ENCODE data around the gene HCAR3.
A peak's percentile ranks its signal among the peaks of the same experiment; 100 is the strongest.

HCAR3 gene

DNA sequence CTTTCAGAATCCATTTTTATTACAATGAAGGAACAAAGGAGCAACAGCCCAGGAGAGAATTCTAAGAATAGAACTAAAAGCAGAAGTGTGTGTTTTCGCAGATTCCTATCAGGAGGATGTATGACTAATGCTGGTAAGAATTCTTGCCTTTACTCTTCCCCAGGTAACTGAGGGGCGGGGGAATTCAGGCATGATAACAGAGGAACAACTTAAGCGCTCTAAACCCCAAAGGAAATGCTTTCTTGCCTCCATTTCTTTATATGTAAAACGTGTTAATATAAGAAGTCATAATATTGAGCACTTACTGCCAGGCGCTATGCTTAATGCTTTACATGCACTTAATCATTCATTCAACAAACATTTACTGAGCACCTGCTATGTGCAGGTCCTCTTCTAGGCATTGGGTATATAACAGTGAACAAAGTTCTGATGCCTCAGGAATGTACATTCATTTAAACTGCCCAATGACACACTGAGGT, 9.5 kb upstream of the HCAR3 start:
- no CpG with 5 or more reads among the region's 5 CpGs for WGBS (ENCODE audit: extremely low coverage, insufficient coverage, low lambda C conversion rate)
- Histone ChIP-seq H3K4me3 (ENCODE audit: low read length) (no peak overlapping the region), H3K56ac (ENCODE audit: low read length) (peak overlapping the region; percentile 59), H3K4ac (ENCODE audit: low read depth, low read length) (no peak overlapping the region), H2BK15ac (replicated peaks; ENCODE audit: low read depth) (no peak overlapping the region), H3K23ac (ENCODE audit: low read length) (no peak overlapping the region), H3K9ac (ENCODE audit: low read length) (no peak overlapping the region), H2BK5ac (ENCODE audit: low read length) (no peak overlapping the region), H3K4me1 (ENCODE audit: control insufficient read depth, low read depth, low read length) (no peaks in the 10 kb centered on the region), H3K79me1 (ENCODE audit: low read length) (no peaks in the 10 kb centered on the region), H3K18ac (ENCODE audit: low read length) (no peak overlapping the region), H3K27ac (ENCODE audit: low read depth, low read length) (peak overlapping the region; percentile 74), H2AK5ac (ENCODE audit: low read length) (no peak overlapping the region), H4K5ac (ENCODE audit: low read length) (no peak overlapping the region), H3K79me2 (ENCODE audit: control insufficient read depth, insufficient read depth, low read length) (no peaks in the 10 kb centered on the region), H2BK120ac (ENCODE audit: low read depth, low read length) (no peak overlapping the region), H3K4me2 (ENCODE audit: low read length) (no peak overlapping the region), H3K27me3 (ENCODE audit: insufficient read depth, low read length, poor library complexity) (no peaks in the 10 kb centered on the region), H3K36me3 (ENCODE audit: control insufficient read depth, insufficient read depth, low read length) (no peaks in the 10 kb centered on the region), H4K8ac (ENCODE audit: low read depth, low read length) (no peak overlapping the region)
- DNase-seq = peak; percentile 92

DNA sequence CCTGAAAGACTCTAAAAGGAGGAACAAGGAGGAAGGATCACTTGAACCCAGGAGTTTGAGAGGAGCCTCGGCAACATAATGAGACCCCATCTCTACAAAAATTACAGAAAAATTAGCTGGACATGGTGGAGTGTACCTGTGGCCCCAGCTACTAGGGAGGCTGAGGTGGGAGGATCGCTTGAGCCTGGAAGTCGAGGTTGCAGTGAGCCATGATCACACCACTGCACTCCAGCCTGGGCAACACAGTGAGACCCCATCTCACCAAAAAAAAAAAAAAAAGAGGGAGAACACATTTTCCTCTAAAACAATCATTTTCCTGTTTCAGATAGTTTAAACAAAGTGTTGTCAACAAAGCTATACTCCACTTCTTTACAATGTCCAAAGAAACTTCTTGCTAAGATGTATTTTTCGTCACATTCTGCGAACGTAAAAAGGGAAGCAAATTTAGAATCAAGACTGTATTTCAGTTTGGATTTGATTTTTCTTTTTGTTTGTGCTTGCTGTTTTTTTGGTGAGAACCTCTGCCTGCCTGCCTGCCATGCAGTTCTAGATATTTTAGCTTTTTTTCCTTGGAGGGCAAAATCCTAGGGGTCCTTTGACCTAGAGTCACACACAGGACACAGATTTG, 9.0 kb upstream of the HCAR3 start:
- H4K8ac ChIP-seq (ENCODE audit: low read depth, low read length) = no peak overlapping the region
- no peaks in the 10 kb centered on the region for H3K27me3 ChIP-seq (ENCODE audit: insufficient read depth, low read length, poor library complexity)
- H3K79me1 ChIP-seq (ENCODE audit: low read length) = no peaks in the 10 kb centered on the region
- H2BK5ac ChIP-seq (ENCODE audit: low read length) = no peak overlapping the region
- H4K5ac ChIP-seq (ENCODE audit: low read length) = no peak overlapping the region
- H3K36me3 ChIP-seq (ENCODE audit: control insufficient read depth, insufficient read depth, low read length) = no peaks in the 10 kb centered on the region
- H2BK120ac ChIP-seq (ENCODE audit: low read depth, low read length) = no peak overlapping the region
- no peak overlapping the region for H3K23ac ChIP-seq (ENCODE audit: low read length)
- H3K9ac ChIP-seq (ENCODE audit: low read length) = no peak overlapping the region
- H3K4ac ChIP-seq (ENCODE audit: low read depth, low read length) = no peak overlapping the region
- peak overlapping the region; percentile 74 for H3K27ac ChIP-seq (ENCODE audit: low read depth, low read length)
- H2BK15ac ChIP-seq (replicated peaks; ENCODE audit: low read depth) = no peak overlapping the region
- peak overlapping the region; percentile 59 for H3K56ac ChIP-seq (ENCODE audit: low read length)
- no CpG with 5 or more reads among the region's 6 CpGs for WGBS (ENCODE audit: extremely low coverage, insufficient coverage, low lambda C conversion rate)
- DNase-seq = no peak
- no peak overlapping the region for H3K18ac ChIP-seq (ENCODE audit: low read length)
- no peaks in the 10 kb centered on the region for H3K79me2 ChIP-seq (ENCODE audit: control insufficient read depth, insufficient read depth, low read length)
- H3K4me1 ChIP-seq (ENCODE audit: control insufficient read depth, low read depth, low read length) = no peaks in the 10 kb centered on the region
- H2AK5ac ChIP-seq (ENCODE audit: low read length) = no peak overlapping the region
- no peak overlapping the region for H3K4me2 ChIP-seq (ENCODE audit: low read length)
- H3K4me3 ChIP-seq (ENCODE audit: low read length) = no peak overlapping the region

DNA sequence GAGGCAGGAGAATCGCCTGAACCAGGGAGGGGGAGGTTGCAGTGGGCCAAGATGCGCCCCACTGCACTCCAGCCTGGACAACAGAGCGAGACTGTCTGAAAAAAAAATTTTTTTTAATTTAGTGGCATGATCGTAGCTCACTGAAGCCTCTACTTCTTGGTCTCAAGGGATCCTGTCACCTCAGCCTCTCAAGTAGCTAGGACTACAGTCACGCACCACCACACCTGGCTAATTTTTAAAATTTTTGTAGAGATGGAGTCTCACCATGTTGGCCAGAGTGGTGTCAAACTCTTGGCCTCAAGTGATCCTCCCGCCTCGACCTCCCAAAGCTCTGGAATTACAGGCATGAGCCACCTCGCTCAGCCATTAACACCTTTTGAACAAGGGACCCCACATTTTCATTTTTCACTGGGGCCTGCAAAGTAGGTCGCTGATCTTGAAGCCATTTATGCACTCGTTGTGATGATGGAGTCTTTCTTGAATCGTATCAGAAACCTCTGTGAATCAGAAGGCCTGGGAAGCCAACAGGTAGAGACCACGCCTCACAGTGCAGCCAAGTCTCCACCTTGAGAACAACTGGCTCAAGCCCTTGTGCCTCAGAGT, 8.1 kb upstream of the HCAR3 start:
- H4K5ac ChIP-seq (ENCODE audit: low read length) = no peak overlapping the region
- H3K27me3 ChIP-seq (ENCODE audit: insufficient read depth, low read length, poor library complexity) = no peaks in the 10 kb centered on the region
- no CpG with 5 or more reads among the region's 12 CpGs for WGBS (ENCODE audit: extremely low coverage, insufficient coverage, low lambda C conversion rate)
- H2BK5ac ChIP-seq (ENCODE audit: low read length) = no peak overlapping the region
- no peak overlapping the region for H2BK15ac ChIP-seq (replicated peaks; ENCODE audit: low read depth)
- no peak overlapping the region for H2AK5ac ChIP-seq (ENCODE audit: low read length)
- no peak overlapping the region for H2BK120ac ChIP-seq (ENCODE audit: low read depth, low read length)
- H3K23ac ChIP-seq (ENCODE audit: low read length) = no peak overlapping the region
- no peak overlapping the region for H3K4me3 ChIP-seq (ENCODE audit: low read length)
- H3K4me2 ChIP-seq (ENCODE audit: low read length) = no peak overlapping the region
- no peaks in the 10 kb centered on the region for H3K79me2 ChIP-seq (ENCODE audit: control insufficient read depth, insufficient read depth, low read length)
- H3K4ac ChIP-seq (ENCODE audit: low read depth, low read length) = no peak overlapping the region
- no peak overlapping the region for H3K56ac ChIP-seq (ENCODE audit: low read length)
- H3K9ac ChIP-seq (ENCODE audit: low read length) = no peak overlapping the region
- H3K79me1 ChIP-seq (ENCODE audit: low read length) = no peaks in the 10 kb centered on the region
- H3K27ac ChIP-seq (ENCODE audit: low read depth, low read length) = no peak overlapping the region
- H3K36me3 ChIP-seq (ENCODE audit: control insufficient read depth, insufficient read depth, low read length) = no peaks in the 10 kb centered on the region
- DNase-seq = no peak
- peak overlapping the region; percentile 63 for H3K18ac ChIP-seq (ENCODE audit: low read length)
- H3K4me1 ChIP-seq (ENCODE audit: control insufficient read depth, low read depth, low read length) = no peaks in the 10 kb centered on the region
- no peak overlapping the region for H4K8ac ChIP-seq (ENCODE audit: low read depth, low read length)

DNA sequence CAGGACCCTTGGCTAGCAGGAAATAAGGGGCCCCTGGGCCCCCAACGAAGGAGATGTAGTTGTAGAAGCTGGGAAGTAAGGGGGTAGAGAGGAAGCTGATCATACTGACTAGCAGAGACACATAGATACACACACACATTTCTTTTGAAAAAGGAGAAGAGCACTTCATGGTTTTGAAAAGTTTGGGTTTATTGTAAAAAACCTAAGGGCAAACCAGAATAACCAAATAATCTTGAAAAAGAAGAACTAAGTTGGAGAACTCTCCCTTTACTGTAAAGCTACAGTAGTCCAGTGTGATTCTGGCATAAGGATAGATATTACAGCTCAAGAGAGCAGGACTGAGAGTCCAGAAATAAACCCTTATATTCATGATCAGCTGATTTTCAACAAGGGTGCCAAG, 5.8 kb upstream of the HCAR3 start:
- H4K5ac ChIP-seq (ENCODE audit: low read length) = no peak overlapping the region
- no peak overlapping the region for H2BK120ac ChIP-seq (ENCODE audit: low read depth, low read length)
- H3K27me3 ChIP-seq (ENCODE audit: insufficient read depth, low read length, poor library complexity) = no peaks in the 10 kb centered on the region
- H3K36me3 ChIP-seq (ENCODE audit: control insufficient read depth, insufficient read depth, low read length) = no peaks in the 10 kb centered on the region
- no peaks in the 10 kb centered on the region for H3K79me1 ChIP-seq (ENCODE audit: low read length)
- no peak overlapping the region for H3K56ac ChIP-seq (ENCODE audit: low read length)
- H3K23ac ChIP-seq (ENCODE audit: low read length) = no peak overlapping the region
- no peak overlapping the region for H2BK15ac ChIP-seq (replicated peaks; ENCODE audit: low read depth)
- no peak overlapping the region for H3K9ac ChIP-seq (ENCODE audit: low read length)
- H3K4me2 ChIP-seq (ENCODE audit: low read length) = no peak overlapping the region
- H2BK5ac ChIP-seq (ENCODE audit: low read length) = no peak overlapping the region
- H3K79me2 ChIP-seq (ENCODE audit: control insufficient read depth, insufficient read depth, low read length) = no peaks in the 10 kb centered on the region
- no peak overlapping the region for H3K27ac ChIP-seq (ENCODE audit: low read depth, low read length)
- DNase-seq = no peak
- H4K8ac ChIP-seq (ENCODE audit: low read depth, low read length) = no peak overlapping the region
- no peak overlapping the region for H3K4ac ChIP-seq (ENCODE audit: low read depth, low read length)
- no peaks in the 10 kb centered on the region for H3K4me1 ChIP-seq (ENCODE audit: control insufficient read depth, low read depth, low read length)
- WGBS (ENCODE audit: extremely low coverage, insufficient coverage, low lambda C conversion rate) = no CpG with 5 or more reads among the region's 1 CpG
- no peak overlapping the region for H3K18ac ChIP-seq (ENCODE audit: low read length)
- no peak overlapping the region for H2AK5ac ChIP-seq (ENCODE audit: low read length)
- H3K4me3 ChIP-seq (ENCODE audit: low read length) = no peak overlapping the region

DNA sequence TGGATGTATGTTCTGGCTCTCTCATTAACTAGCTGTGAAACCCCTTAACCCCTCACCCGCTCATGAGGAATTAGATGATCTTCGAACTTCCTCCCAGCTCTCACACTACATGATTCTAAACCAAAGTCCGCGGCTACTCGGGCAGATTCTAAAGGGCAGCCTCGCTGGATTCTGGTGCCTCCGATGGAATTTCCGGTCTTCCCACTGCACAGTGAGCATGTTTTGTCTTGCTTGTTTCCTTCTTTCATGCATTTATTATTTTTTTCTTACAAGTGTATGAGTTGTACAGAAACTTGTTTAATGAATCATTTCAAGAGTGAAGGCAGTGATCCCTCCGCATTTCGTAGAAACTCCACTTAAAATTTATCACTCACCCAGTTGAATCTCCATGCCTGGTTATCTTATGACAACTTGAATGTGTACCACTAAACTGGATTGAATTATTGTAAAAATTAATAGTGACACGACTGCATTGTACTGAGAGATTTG, 4.5 kb upstream of the HCAR3 start:
- no peak overlapping the region for H3K23ac ChIP-seq (ENCODE audit: low read length)
- H3K79me2 ChIP-seq (ENCODE audit: control insufficient read depth, insufficient read depth, low read length) = no peaks in the 10 kb centered on the region
- H2BK15ac ChIP-seq (replicated peaks; ENCODE audit: low read depth) = no peak overlapping the region
- H3K79me1 ChIP-seq (ENCODE audit: low read length) = no peaks in the 10 kb centered on the region
- H3K4me2 ChIP-seq (ENCODE audit: low read length) = no peak overlapping the region
- no peak for DNase-seq
- H3K4ac ChIP-seq (ENCODE audit: low read depth, low read length) = no peak overlapping the region
- no peak overlapping the region for H3K9ac ChIP-seq (ENCODE audit: low read length)
- H3K36me3 ChIP-seq (ENCODE audit: control insufficient read depth, insufficient read depth, low read length) = no peaks in the 10 kb centered on the region
- H3K27me3 ChIP-seq (ENCODE audit: insufficient read depth, low read length, poor library complexity) = no peaks in the 10 kb centered on the region
- H4K5ac ChIP-seq (ENCODE audit: low read length) = no peak overlapping the region
- H2BK120ac ChIP-seq (ENCODE audit: low read depth, low read length) = no peak overlapping the region
- no peak overlapping the region for H2AK5ac ChIP-seq (ENCODE audit: low read length)
- no CpG with 5 or more reads among the region's 11 CpGs for WGBS (ENCODE audit: extremely low coverage, insufficient coverage, low lambda C conversion rate)
- no peaks in the 10 kb centered on the region for H3K4me1 ChIP-seq (ENCODE audit: control insufficient read depth, low read depth, low read length)
- H3K4me3 ChIP-seq (ENCODE audit: low read length) = no peak overlapping the region
- no peak overlapping the region for H3K27ac ChIP-seq (ENCODE audit: low read depth, low read length)
- H3K18ac ChIP-seq (ENCODE audit: low read length) = no peak overlapping the region
- H3K56ac ChIP-seq (ENCODE audit: low read length) = no peak overlapping the region
- H2BK5ac ChIP-seq (ENCODE audit: low read length) = no peak overlapping the region
- H4K8ac ChIP-seq (ENCODE audit: low read depth, low read length) = no peak overlapping the region
